Panc1 (cell line): Measurements from ENCODE around the gene PAX2. TPM values are rescaled to one million over a fixed set of nuclear protein-coding genes. Genes with fewer than 3 reads are reported as not detected.

ENCODE experiments used
- ATAC-seq: fragments of 200-7000 bp; cut with Tn5 transposase; 2 replicates; pipeline ENCODE4 v1.9.1; 2020; ENCODE audit warnings: mild to moderate bottlenecking, moderate library complexity
- BruUV-seq: library from RNA; stranded (reverse); fragments of 400-500 nt; replicated peaks from 2 replicates; lab custom pipeline; 2021; lab: Mats Ljungman, UMichigan
- CTCF ChIA-PET: fragments of 300-600 bp; sonication (Branson Sonifier 250); formaldehyde crosslinking; loops from one replicate; lab custom pipeline; 2022; ENCODE audit warnings: antibody characterized with exemption; lab: Charles Lee
- POLR2A ChIA-PET: fragments of 300-600 bp; sonication (Branson Sonifier 250); formaldehyde crosslinking; loops from one replicate; lab custom pipeline; 2022; ENCODE audit warnings: antibody characterized with exemption; lab: Charles Lee
- DNase-seq: peaks from one replicate; pipeline ENCODE4 v3.0.0-alpha.2; 2010; ENCODE audit warnings: low read depth, low spot score
- H3K27ac ChIP-seq: 2 replicates; pipeline ENCODE4 v1.5.1; 2011; ENCODE audit warnings: mild to moderate bottlenecking, low read length, inconsistent platforms
- H3K27me3 ChIP-seq: fragments of 200-500 bp; sonication (Bioruptor generic); 2 replicates; pipeline ENCODE4 v1.6.0; 2014; ENCODE audit warnings: low read length, inconsistent platforms; ENCODE audit not compliant: control insufficient read depth, insufficient read depth
- H3K36me3 ChIP-seq: fragments of 200-500 bp; sonication (Bioruptor generic); 2 replicates; pipeline ENCODE4 v1.5.1; 2014; ENCODE audit warnings: inconsistent platforms, mild to moderate bottlenecking, low read length, moderate library complexity; ENCODE audit not compliant: control insufficient read depth, insufficient read depth
- H3K4me1 ChIP-seq: 2 replicates; pipeline ENCODE4 v1.5.1; 2011; ENCODE audit warnings: inconsistent platforms, mild to moderate bottlenecking, low read length, moderate library complexity; ENCODE audit not compliant: control insufficient read depth, insufficient read depth
- H3K4me3 ChIP-seq, 2 experiments: 2 replicates each; pipeline ENCODE4 v1.5.1; 2011 to 2012; ENCODE audit warnings: low read depth in 2 of 2, low read length in 2 of 2, mild to moderate bottlenecking in 2 of 2, inconsistent platforms in 1 of 2, moderate library complexity in 1 of 2
- H3K9me3 ChIP-seq: fragments of 200-500 bp; sonication (Bioruptor generic); 2 replicates; pipeline ENCODE4 v1.5.1; 2014; ENCODE audit warnings: low read depth, mild to moderate bottlenecking, inconsistent platforms, low read length, moderate library complexity; ENCODE audit not compliant: control insufficient read depth, insufficient read depth
- CTCF ChIP-seq: fragments of 450-650 bp; IDR thresholded peaks from 2 replicates; pipeline ENCODE4 v1.5.1; 2017; ENCODE audit warnings: mild to moderate bottlenecking
- POLR2AphosphoS5 ChIP-seq: IDR thresholded peaks from 2 replicates; pipeline ENCODE4 v1.6.1; 2012; ENCODE audit warnings: mild to moderate bottlenecking, low read depth, low read length, moderate library complexity
- SIN3A ChIP-seq: IDR thresholded peaks from 2 replicates; pipeline ENCODE4 v1.6.1; 2012; ENCODE audit warnings: low read depth, mild to moderate bottlenecking, low read length, moderate library complexity, borderline replicate concordance; ENCODE audit not compliant: insufficient read depth
- TCF7L2 ChIP-seq: IDR thresholded peaks from 2 replicates; pipeline ENCODE4 v1.6.1; 2011; ENCODE audit warnings: mild to moderate bottlenecking, low read depth, low read length, inconsistent platforms
- in situ Hi-C: cut with HindIII; loops from 2 replicates; pipeline ENCODE4 v1.10.0; 2016; ENCODE audit warnings: low sequenced_read_pairs, low pct_unique_long_range_greater_than_20kb
- intact Hi-C: fragments of 100-400 bp; cut with micrococcal nuclease; formaldehyde crosslinking; loops from one replicate; pipeline ENCODE4 v1.10.0; 2022; ENCODE audit not compliant: unreplicated experiment
- total RNA-seq: library from RNA; stranded (reverse); gene quantifications from one replicate; pipeline ENCODE4 v1.2.1, GENCODE V29; 2021; ENCODE audit not compliant: unreplicated experiment

PAX2 gene
- total RNA-seq, 1 experiment from 2014 or later = 72.3 TPM

GRCh38 chr10:100742936-100743335 lies 2.4 kb upstream of the PAX2 start:
- Histone ChIP-seq H3K36me3 (no peaks in the 10 kb centered on the region), H3K4me3 (peak overlapping the region; percentile 31 to 67), H3K27me3 (no peaks in the 10 kb centered on the region), H3K9me3 (no peaks in the 10 kb centered on the region), H3K27ac (peak overlapping the region; percentile 99), H3K4me1 (peaks cover 44% of the 10 kb centered on the region)
- CTCF ChIA-PET = interaction anchor here (0.6 to 3.0 kb wide), 13 partner anchors 8 to 207 kb away, joined by 3 to 20 read pairs (median 4); partner anchors contain the start of gene HIF1AN
- BruUV-seq = no TSS peak
- intact Hi-C loops = loop anchor here (2.0 to 5.0 kb wide), 3 partner anchors 71 to 180 kb away; no protein-coding TSS in a partner anchor
- in situ Hi-C loops = no loop called here
- DNase-seq (no peak), ATAC-seq (no peak)
- TF ChIP-seq CTCF = no peak
- TF ChIP-seq POLR2AphosphoS5 = no peak
- POLR2A ChIA-PET = interaction anchor here (0.6 to 1.2 kb wide), 2 partner anchors 15 to 21 kb away, joined by 3 to 5 read pairs; no protein-coding TSS in a partner anchor

GRCh38 chr10:100743626-100744135 lies 1.7 kb upstream of the PAX2 start:
- POLR2A ChIA-PET = interaction anchor here (0.6 to 1.2 kb wide), 4 partner anchors 9 to 1651 kb away, joined by 3 to 13 read pairs (median 4); no protein-coding TSS in a partner anchor
- TF ChIP-seq CTCF (peak; percentile 97), POLR2AphosphoS5 (no peak), TCF7L2 (0 out of 2 replicates have a peak, but pooled peaks have one; percentile 20)
- BruUV-seq = no TSS peak
- CTCF ChIA-PET = interaction anchor here (0.8 to 3.0 kb wide), 11 partner anchors 9 to 208 kb away, joined by 3 to 20 read pairs (median 4); partner anchors contain the start of gene HIF1AN
- Histone ChIP-seq H3K9me3 (no peaks in the 10 kb centered on the region), H3K4me3 (peak overlapping the region; percentile 58 to 67), H3K36me3 (no peaks in the 10 kb centered on the region), H3K4me1 (peaks cover 44% of the 10 kb centered on the region), H3K27me3 (no peaks in the 10 kb centered on the region), H3K27ac (peak overlapping the region; percentile 99)
- in situ Hi-C loops (no loop called here), intact Hi-C loops (loop anchor here (2.0 to 5.0 kb wide), 3 partner anchors 71 to 181 kb away; no protein-coding TSS in a partner anchor)
- DNase-seq (no peak), ATAC-seq (peak; percentile 49)

- peak; percentile 10 for ATAC-seq
- POLR2A ChIA-PET = interaction anchor here (1.0 to 1.2 kb wide), 2 partner anchors 9 to 253 kb away, joined by 4 to 5 read pairs; no protein-coding TSS in a partner anchor
Observed at GRCh38 chr10:100744136-100744986, 1.0 kb upstream of the PAX2 start.

More at GRCh38 chr10:100744136-100744986, 1.0 kb upstream of the PAX2 start:
- H3K27ac ChIP-seq = peak overlapping the region; percentile 99
- H3K36me3 ChIP-seq = no peaks in the 10 kb centered on the region
- intact Hi-C loops (loop anchor here (5.0 kb wide), 2 partner anchors 72 to 133 kb away; no protein-coding TSS in a partner anchor), in situ Hi-C loops (no loop called here)
- no peaks in the 10 kb centered on the region for H3K9me3 ChIP-seq
- no peaks in the 10 kb centered on the region for H3K27me3 ChIP-seq
- TF ChIP-seq POLR2AphosphoS5 (no peak), SIN3A (peak; percentile 89; the same call in 1 of the 2 replicates)
- no TSS peak for BruUV-seq
- no peak for DNase-seq
- peaks cover 44% of the 10 kb centered on the region for H3K4me1 ChIP-seq
- H3K4me3 ChIP-seq = peak overlapping the region; percentile 58 to 67
- CTCF ChIA-PET = interaction anchor here (0.6 to 3.0 kb wide), 9 partner anchors 10 to 375 kb away, joined by 3 to 20 read pairs (median 9); partner anchors contain the start of gene HIF1AN
